CD14-positive monocyte (primary cell): ENCODE results near the gene PDE4DIP. TPM values are rescaled to one million over a fixed set of nuclear protein-coding genes. Genes with fewer than 3 reads are reported as not detected.
"Not testable (repeated sequence)": the region's sequence is repeated elsewhere in the genome, so short reads cannot be mapped to it uniquely, and the experiment has no call there.

ENCODE experiments used
- DNase-seq, 3 donors: peaks; one replicate each; pipeline ENCODE4 v3.0.0-alpha.2; 2011 to 2022
- H2AFZ ChIP-seq: 2 replicates; pipeline ENCODE4 v1.6.0; 2012; ENCODE audit warnings: mild to moderate bottlenecking, low read depth, low read length, inconsistent platforms; ENCODE audit not compliant: insufficient read depth, poor library complexity, severe bottlenecking
- H3K27ac ChIP-seq, 2 donors: 1 replicate in 1 of 2; 2 replicates in 1 of 2; pipeline ENCODE4 v1.5.1; 2012 to 2013; ENCODE audit warnings: low read length in 2 of 2, control low read depth in 1 of 2, inconsistent platforms in 1 of 2, low read depth in 1 of 2, mild to moderate bottlenecking in 1 of 2
- H3K27me3 ChIP-seq, 2 donors: one replicate each; pipeline versions ENCODE4 v1.6.0 to v1.6.1; 2011 to 2013; ENCODE audit warnings: low read length in 2 of 2; ENCODE audit not compliant: control insufficient read depth in 2 of 2, insufficient read depth in 2 of 2
- H3K36me3 ChIP-seq, 2 donors: replicated peaks in 1 of 2; 1 replicate in 1 of 2; 2 replicates in 1 of 2; pipeline versions ENCODE4 v1.5.1 to v1.6.1; 2012 to 2013; ENCODE audit warnings: low read length in 2 of 2, control low read depth in 1 of 2, inconsistent platforms in 1 of 2, mild to moderate bottlenecking in 1 of 2; ENCODE audit not compliant: insufficient read depth in 2 of 2, control insufficient read depth in 1 of 2
- H3K4me1 ChIP-seq, 2 donors: 1 replicate in 1 of 2; 2 replicates in 1 of 2; pipeline versions ENCODE4 v1.5.1 to v1.6.1; 2012 to 2013; ENCODE audit warnings: low read length in 2 of 2, control low read depth in 1 of 2, inconsistent platforms in 1 of 2, mild to moderate bottlenecking in 1 of 2, moderate library complexity in 1 of 2; ENCODE audit not compliant: insufficient read depth in 2 of 2, control insufficient read depth in 1 of 2
- H3K4me2 ChIP-seq: replicated peaks from 2 replicates; pipeline ENCODE3; 2012; ENCODE audit warnings: low read length, moderate library complexity, mild to moderate bottlenecking; ENCODE audit not compliant: poor library complexity, severe bottlenecking; ENCODE audit errors: extremely low read depth
- H3K4me3 ChIP-seq, 3 experiments: fragments of 200-600 bp in 1 of 3; sonication (generic) in 1 of 3; replicated peaks in 1 of 3; 1 replicate in 2 of 3; 2 replicates in 1 of 3; pipeline ENCODE4 v1.5.1; 2011 to 2013; ENCODE audit warnings: low read length in 3 of 3, mild to moderate bottlenecking in 3 of 3, control low read depth in 2 of 3, low read depth in 2 of 3, inconsistent platforms in 1 of 3, moderate library complexity in 1 of 3
- H3K79me2 ChIP-seq: 2 replicates; pipeline ENCODE4 v1.6.0; 2012; ENCODE audit warnings: mild to moderate bottlenecking, control low read depth, inconsistent platforms, low read length, moderate library complexity; ENCODE audit not compliant: insufficient read depth
- H3K9ac ChIP-seq: 2 replicates; pipeline ENCODE4 v1.6.0; 2017; ENCODE audit warnings: low read length, mild to moderate bottlenecking; ENCODE audit not compliant: insufficient read depth, poor library complexity, severe bottlenecking
- H3K9me3 ChIP-seq, 2 donors: replicated peaks in 1 of 2; 1 replicate in 1 of 2; 2 replicates in 1 of 2; pipeline versions ENCODE4 v1.5.1 to v1.6.1; 2012 to 2013; ENCODE audit warnings: low read length in 2 of 2, control low read depth in 1 of 2; ENCODE audit not compliant: control insufficient read depth in 1 of 2, insufficient read depth in 1 of 2
- H4K20me1 ChIP-seq: 2 replicates; pipeline ENCODE4 v1.6.0; 2012; ENCODE audit warnings: mild to moderate bottlenecking, low read length, control low read depth, moderate library complexity; ENCODE audit not compliant: insufficient read depth
- H3K27ac Mint-ChIP-seq, 7 donors: one replicate each; pipeline ENCODE4 v1.8.0; 2020; ENCODE audit warnings: mild to moderate bottlenecking in 7 of 7, mixed read lengths in 7 of 7, moderate library complexity in 6 of 7, inconsistent platforms in 2 of 7
- H3K27me3 Mint-ChIP-seq, 3 donors: one replicate each; pipeline ENCODE4 v1.8.0; 2021 to 2022; ENCODE audit warnings: low read depth in 3 of 3, mild to moderate bottlenecking in 3 of 3, mixed read lengths in 3 of 3, moderate library complexity in 3 of 3, inconsistent platforms in 1 of 3
- H3K36me3 Mint-ChIP-seq, 2 donors: one replicate each; pipeline ENCODE4 v1.8.0; 2020; ENCODE audit warnings: mixed read lengths in 2 of 2, inconsistent platforms in 1 of 2, mild to moderate bottlenecking in 1 of 2
- H3K4me1 Mint-ChIP-seq: one replicate; pipeline ENCODE4 v1.8.0; 2020; ENCODE audit warnings: mild to moderate bottlenecking, mixed read lengths
- H3K4me3 Mint-ChIP-seq, 2 donors: one replicate each; pipeline ENCODE4 v1.8.0; 2020; ENCODE audit warnings: mild to moderate bottlenecking in 2 of 2, mixed read lengths in 2 of 2, moderate library complexity in 1 of 2
- H3K9me3 Mint-ChIP-seq, 7 donors: one replicate each; pipeline ENCODE4 v1.8.0; 2020 to 2022; ENCODE audit warnings: mixed read lengths in 7 of 7, mild to moderate bottlenecking in 6 of 7, moderate library complexity in 6 of 7, inconsistent platforms in 2 of 7
- WGBS: methylation state at CpG from one replicate; pipeline ENCODE4 v1.1.5; 2013; ENCODE audit warnings: missing lambda C conversion rate; ENCODE audit not compliant: insufficient coverage; 5-methylcytosine and 5-hydroxymethylcytosine counted together
- intact Hi-C, 2 donors: fragments of 100-400 bp; cut with micrococcal nuclease; formaldehyde crosslinking; loops; one replicate each; pipeline versions ENCODE4 v1.15.0 to v1.15.1; 2023
- polyA plus RNA-seq, 3 donors: library from polyadenylated mRNA; depleted of rRNA in 1 of 3; unstranded in 2 of 3; stranded (reverse) in 1 of 3; fragments of 300-500 nt in 2 of 3; fragments of >200 nt in 1 of 3; fragmentation: Illumina TruSeq in 2 of 3; gene quantifications; 1 replicate in 2 of 3; 2 replicates in 1 of 3; pipeline ENCODE4 v1.2.3, GENCODE V29; 2012 to 2021

PDE4DIP gene
- polyA plus RNA-seq, 3 donors = 11.6 to 22.5 (median 14.6) TPM

- H3K9me3 Mint-ChIP-seq, H3K36me3 Mint-ChIP-seq, H4K20me1 ChIP-seq, H3K9me3 ChIP-seq, H3K79me2 ChIP-seq, H3K4me1 Mint-ChIP-seq, H3K27ac Mint-ChIP-seq, H3K4me2 ChIP-seq, DNase-seq, H2AFZ ChIP-seq, H3K4me1 ChIP-seq, H3K4me3 Mint-ChIP-seq, H3K36me3 ChIP-seq, H3K27me3 ChIP-seq, H3K4me3 ChIP-seq, H3K27me3 Mint-ChIP-seq, intact Hi-C loops, H3K9ac ChIP-seq, H3K27ac ChIP-seq: not testable (repeated sequence)
- WGBS = no CpG with 5 or more reads among the region's 4 CpGs
Observed at GRCh38 chr1:148885219-148885618, 41.0 kb downstream of the PDE4DIP start.

- intact Hi-C loops, H3K36me3 Mint-ChIP-seq, H3K79me2 ChIP-seq, H3K36me3 ChIP-seq, H3K4me2 ChIP-seq, H3K9ac ChIP-seq, H3K27ac ChIP-seq, DNase-seq, H3K4me3 ChIP-seq, H3K27me3 ChIP-seq, H3K9me3 Mint-ChIP-seq, H3K27ac Mint-ChIP-seq, H3K4me3 Mint-ChIP-seq, H3K4me1 Mint-ChIP-seq, H2AFZ ChIP-seq, H4K20me1 ChIP-seq, H3K27me3 Mint-ChIP-seq, H3K4me1 ChIP-seq, H3K9me3 ChIP-seq: not testable (repeated sequence)
- WGBS = no CpG with 5 or more reads among the region's 4 CpGs
Observed at GRCh38 chr1:148886293-148886692, 42.1 kb downstream of the PDE4DIP start.

GRCh38 chr1:148888597-148888996, 44.4 kb downstream of the PDE4DIP start:
- H3K27me3 Mint-ChIP-seq, H3K9ac ChIP-seq, H4K20me1 ChIP-seq, H3K4me3 ChIP-seq, H3K27ac ChIP-seq, H3K9me3 Mint-ChIP-seq, H3K36me3 Mint-ChIP-seq, H3K27me3 ChIP-seq, DNase-seq, H3K27ac Mint-ChIP-seq, H3K4me1 ChIP-seq, H3K79me2 ChIP-seq, H3K9me3 ChIP-seq, H3K36me3 ChIP-seq, H3K4me3 Mint-ChIP-seq, H3K4me1 Mint-ChIP-seq, H2AFZ ChIP-seq, H3K4me2 ChIP-seq, intact Hi-C loops: not testable (repeated sequence)
- no CpG with 5 or more reads among the region's 5 CpGs for WGBS

- H3K27ac Mint-ChIP-seq, DNase-seq, H3K27me3 ChIP-seq, H3K9me3 Mint-ChIP-seq, H2AFZ ChIP-seq, H3K36me3 ChIP-seq, H3K9ac ChIP-seq, H3K36me3 Mint-ChIP-seq, H3K9me3 ChIP-seq, H3K27ac ChIP-seq, H4K20me1 ChIP-seq, H3K4me2 ChIP-seq, intact Hi-C loops, H3K4me1 ChIP-seq, H3K79me2 ChIP-seq, H3K27me3 Mint-ChIP-seq, H3K4me3 ChIP-seq, H3K4me3 Mint-ChIP-seq, H3K4me1 Mint-ChIP-seq: not testable (repeated sequence)
- no CpG with 5 or more reads among the region's 28 CpGs for WGBS
Observed at GRCh38 chr1:148889267-148890074, 45.2 kb downstream of the PDE4DIP start.
